Stimulated activated CD4-positive, alpha-beta T cell treated with anti-CD3 and anti-CD28 coated beads, Interleukin-15, amount 100 ng/mL, for 48 hours (primary cell): ENCODE data around the gene LANCL1.

Source experiments
- DNase-seq, 2 donors: peaks; one replicate each; pipeline ENCODE4 v3.0.0-alpha.2; 2020; ENCODE audit warnings: low read depth in 2 of 2

Gene LANCL1

DNA sequence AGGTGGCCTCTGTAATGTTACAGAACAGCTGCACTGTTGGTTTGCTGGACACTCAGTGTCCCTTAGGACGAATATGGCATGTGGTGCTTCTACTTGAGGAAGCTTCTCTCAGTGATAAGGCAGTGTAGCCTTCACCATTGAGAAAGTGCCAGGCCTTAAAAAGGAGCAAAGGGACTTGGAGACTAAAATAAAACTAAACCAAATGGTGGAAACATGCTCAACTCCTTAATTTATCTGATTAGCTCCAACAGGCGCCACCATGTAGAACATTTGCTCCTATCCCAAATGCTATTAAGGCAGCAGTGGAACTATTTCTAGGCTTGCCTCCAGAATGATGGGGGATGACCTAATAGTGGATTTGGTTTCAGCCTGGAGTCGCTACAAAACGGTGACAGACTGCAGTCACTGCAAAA is 84.1 kb downstream of the LANCL1 start:
- no peak for DNase-seq

DNA sequence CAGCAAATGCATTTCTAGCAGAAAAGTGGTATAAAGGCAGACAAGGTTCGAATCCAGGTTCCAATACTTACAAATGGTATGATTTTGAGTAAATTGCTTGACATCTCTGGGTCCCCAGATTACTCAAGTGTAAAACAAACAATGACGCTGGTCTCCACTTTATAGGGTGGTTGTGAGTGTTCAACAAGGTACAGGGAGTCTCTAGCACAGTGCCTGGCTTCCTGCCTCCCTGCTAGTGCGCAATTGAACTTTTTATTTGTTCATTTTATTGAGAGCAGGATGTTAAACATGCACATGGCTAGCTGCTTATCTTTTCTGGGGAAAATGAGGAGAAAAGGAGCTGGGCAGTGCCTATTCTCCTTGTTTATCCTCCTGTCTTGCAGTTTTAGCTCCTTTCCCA is 86.7 kb downstream of the LANCL1 start:
- DNase-seq = no peak

DNA sequence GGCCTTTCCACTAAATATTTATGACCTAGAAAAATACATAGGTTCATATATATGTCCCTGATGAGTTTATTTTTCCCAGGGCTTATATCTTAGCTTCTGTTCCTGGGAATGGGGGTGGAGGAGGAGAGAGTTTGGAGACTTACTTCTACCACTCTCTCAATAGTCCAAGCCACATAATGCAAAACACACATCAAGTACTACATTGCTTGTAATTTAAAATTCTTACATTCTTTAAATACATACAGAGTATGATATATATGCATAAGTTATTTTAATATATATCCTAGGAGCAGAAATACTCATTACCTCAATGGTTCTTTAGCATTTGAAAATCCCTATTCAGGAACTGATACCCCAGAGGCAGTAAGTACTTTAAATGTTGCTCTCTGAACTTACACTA is 88.4 kb downstream of the LANCL1 start:
- no peak for DNase-seq

DNA sequence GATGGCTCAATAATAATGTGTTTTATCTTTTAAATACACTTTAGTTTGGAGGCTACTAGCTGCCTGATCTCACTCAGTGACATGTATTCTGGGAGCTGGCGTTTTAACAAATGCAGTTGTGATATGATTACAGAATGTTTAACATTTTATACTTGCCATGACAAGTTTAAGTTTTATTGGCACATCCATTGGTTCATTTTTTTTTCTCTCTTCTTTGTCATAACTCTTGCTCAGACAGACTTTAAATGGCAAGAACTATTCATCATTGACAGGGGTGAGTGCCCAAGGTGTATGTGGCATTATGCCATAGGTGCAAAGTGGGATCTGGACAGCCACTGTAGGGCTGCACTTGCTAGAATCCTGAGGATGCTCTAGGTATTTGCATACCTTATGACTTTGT is 89.5 kb downstream of the LANCL1 start:
- DNase-seq = no peak
